Upper lobe of left lung (tissue), 4 donors: ENCODE data around the gene TOMM20.

Source experiments
- EP300 ChIP-seq, 4 donors: sonication (generic); formaldehyde crosslinking; IDR thresholded peaks; one replicate each; pipeline ENCODE4 v1.5.1; 2017; ENCODE audit warnings: antibody characterized with exemption in 4 of 4, control low read depth in 2 of 4
- POLR2A ChIP-seq, 4 donors: fragments of 450-650 bp; IDR thresholded peaks; one replicate each; pipeline ENCODE4 v1.5.1; 2016 to 2017; ENCODE audit warnings: antibody characterized with exemption in 4 of 4, mild to moderate bottlenecking in 2 of 4
- TF ChIP-seq, protein P1 (sequence below), 6 experiments: fragments of 450-650 bp in 4 of 6; fragments of 200-600 bp in 2 of 6; sonication (generic) in 2 of 6; IDR thresholded peaks; one replicate each; pipeline ENCODE4 v1.5.1; 2016 to 2019; ENCODE audit warnings: antibody characterized with exemption in 6 of 6

DNA sequence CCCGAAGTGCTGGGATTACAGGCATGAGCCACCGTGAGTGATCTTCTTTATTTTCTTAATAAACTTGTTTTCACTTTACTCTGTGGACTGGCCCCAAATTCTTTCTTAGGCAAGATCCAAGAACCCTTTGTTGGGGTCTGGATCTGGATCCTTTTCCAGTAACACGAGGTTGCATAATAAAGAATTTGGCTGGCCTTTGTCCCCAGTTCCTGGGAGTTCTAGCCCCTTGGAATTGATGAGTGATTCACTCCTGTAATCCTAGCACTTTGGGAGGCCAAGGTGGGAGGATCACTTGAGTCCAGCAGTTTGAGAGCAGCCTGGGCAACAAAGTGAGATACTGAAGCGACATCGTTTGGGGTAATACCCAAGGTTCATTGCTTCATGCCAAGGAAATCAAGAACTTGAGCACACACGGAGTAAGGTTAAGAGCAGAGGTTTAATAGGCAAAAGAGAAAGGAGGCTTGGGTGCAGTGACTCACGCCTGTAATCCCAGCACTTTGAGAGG lies 2.2 kb upstream of the TOMM20 start:
- TF ChIP-seq, protein P1, sequence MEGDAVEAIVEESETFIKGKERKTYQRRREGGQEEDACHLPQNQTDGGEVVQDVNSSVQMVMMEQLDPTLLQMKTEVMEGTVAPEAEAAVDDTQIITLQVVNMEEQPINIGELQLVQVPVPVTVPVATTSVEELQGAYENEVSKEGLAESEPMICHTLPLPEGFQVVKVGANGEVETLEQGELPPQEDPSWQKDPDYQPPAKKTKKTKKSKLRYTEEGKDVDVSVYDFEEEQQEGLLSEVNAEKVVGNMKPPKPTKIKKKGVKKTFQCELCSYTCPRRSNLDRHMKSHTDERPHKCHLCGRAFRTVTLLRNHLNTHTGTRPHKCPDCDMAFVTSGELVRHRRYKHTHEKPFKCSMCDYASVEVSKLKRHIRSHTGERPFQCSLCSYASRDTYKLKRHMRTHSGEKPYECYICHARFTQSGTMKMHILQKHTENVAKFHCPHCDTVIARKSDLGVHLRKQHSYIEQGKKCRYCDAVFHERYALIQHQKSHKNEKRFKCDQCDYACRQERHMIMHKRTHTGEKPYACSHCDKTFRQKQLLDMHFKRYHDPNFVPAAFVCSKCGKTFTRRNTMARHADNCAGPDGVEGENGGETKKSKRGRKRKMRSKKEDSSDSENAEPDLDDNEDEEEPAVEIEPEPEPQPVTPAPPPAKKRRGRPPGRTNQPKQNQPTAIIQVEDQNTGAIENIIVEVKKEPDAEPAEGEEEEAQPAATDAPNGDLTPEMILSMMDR (IDR thresholded peaks at IDR 0.05) = no peak
- no peak for TF ChIP-seq EP300 (IDR thresholded peaks at IDR 0.05)
- no peak for TF ChIP-seq POLR2A (IDR thresholded peaks at IDR 0.05)
